ENCODE results near the gene SS18. TPM values are rescaled to one million over a fixed set of nuclear protein-coding genes. Genes with fewer than 3 reads are reported as not detected.

Gene SS18
- total RNA-seq, 2 donors from 2014 or later, result 36.6 to 49.8 TPM

DNA sequence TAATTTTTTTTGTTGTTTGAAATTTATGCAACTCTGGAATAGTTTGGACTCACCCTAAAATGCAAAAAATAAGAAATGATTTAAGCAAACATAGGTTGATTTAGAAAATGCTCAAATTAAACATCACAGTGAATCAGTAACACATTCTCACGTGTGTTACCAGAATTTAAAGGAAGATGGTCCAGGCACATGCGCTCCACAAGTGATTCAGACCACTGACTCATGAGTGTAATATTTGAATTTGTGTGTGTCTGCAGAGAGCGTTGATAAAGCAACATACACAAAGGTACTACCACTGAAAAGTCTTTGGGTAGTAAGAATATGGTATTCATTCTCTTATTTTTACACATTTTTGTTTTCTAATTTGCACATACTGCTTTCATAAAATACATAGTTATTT, 7.9 kb downstream of the SS18 start:
- no peak overlapping the region for H3K4me3 ChIP-seq
- 86 to 95% methylated on average over 3 of the region's 3 CpGs for WGBS, 2 donors
- H3K27ac ChIP-seq, result no peak overlapping the region
- H3K4me1 ChIP-seq, result no peaks in the 10 kb centered on the region
- TF ChIP-seq, protein P1, sequence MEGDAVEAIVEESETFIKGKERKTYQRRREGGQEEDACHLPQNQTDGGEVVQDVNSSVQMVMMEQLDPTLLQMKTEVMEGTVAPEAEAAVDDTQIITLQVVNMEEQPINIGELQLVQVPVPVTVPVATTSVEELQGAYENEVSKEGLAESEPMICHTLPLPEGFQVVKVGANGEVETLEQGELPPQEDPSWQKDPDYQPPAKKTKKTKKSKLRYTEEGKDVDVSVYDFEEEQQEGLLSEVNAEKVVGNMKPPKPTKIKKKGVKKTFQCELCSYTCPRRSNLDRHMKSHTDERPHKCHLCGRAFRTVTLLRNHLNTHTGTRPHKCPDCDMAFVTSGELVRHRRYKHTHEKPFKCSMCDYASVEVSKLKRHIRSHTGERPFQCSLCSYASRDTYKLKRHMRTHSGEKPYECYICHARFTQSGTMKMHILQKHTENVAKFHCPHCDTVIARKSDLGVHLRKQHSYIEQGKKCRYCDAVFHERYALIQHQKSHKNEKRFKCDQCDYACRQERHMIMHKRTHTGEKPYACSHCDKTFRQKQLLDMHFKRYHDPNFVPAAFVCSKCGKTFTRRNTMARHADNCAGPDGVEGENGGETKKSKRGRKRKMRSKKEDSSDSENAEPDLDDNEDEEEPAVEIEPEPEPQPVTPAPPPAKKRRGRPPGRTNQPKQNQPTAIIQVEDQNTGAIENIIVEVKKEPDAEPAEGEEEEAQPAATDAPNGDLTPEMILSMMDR (IDR thresholded peaks at IDR 0.05), result no peak
- TF ChIP-seq POLR2A (IDR thresholded peaks at IDR 0.05), result no peak
- H3K27me3 ChIP-seq, result no peaks in the 10 kb centered on the region
- ATAC-seq (no peak), DNase-seq (no peak)
- intact Hi-C loops (cut with DNase I), result no loop called here
- peaks cover 0 to 2% of the 10 kb centered on the region in 2 donors for H3K36me3 ChIP-seq (replicated peaks in 1 of 2; ENCODE audit: insufficient read depth in 1 of 2, low read depth in 2 of 2)
- H3K9me3 ChIP-seq, result no peaks in the 10 kb centered on the region

DNA sequence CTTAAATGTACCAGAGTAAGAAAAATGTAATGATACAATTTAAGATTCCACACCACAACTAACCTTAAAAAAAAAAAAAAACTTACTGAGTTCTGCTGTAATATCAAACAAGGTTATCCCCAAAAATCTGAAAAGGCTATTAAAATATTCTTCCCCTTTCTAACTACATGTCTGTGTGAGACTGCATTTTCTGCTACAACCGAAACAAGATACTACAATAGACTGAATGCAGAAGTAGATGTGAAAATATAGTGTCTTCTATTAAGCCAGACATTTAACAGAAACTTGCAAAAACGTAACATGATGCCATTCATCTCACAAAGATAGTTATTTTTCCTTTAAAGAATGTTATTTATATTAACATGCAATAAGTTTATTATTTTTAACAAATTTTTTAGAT, 16.2 kb downstream of the SS18 start:
- 52 to 61% methylated on average over 2 of the region's 2 CpGs for WGBS, 2 donors
- no peak for ATAC-seq
- no peak overlapping the region for H3K4me3 ChIP-seq
- peak overlapping the region in 1 of 4 donors; percentile 38 for H3K27ac ChIP-seq
- H3K4me1 ChIP-seq, result peaks cover 19% of the 10 kb centered on the region
- H3K36me3 ChIP-seq (replicated peaks in 1 of 2; ENCODE audit: insufficient read depth in 1 of 2, low read depth in 2 of 2), result peaks cover 5% of the 10 kb centered on the region in 2 donors
- intact Hi-C loops (cut with DNase I), result no loop called here
- TF ChIP-seq, protein P1 (IDR thresholded peaks at IDR 0.05), result no peak
- TF ChIP-seq POLR2A (IDR thresholded peaks at IDR 0.05), result no peak
- no peaks in the 10 kb centered on the region for H3K27me3 ChIP-seq
- DNase-seq, result no peak
- peaks cover 0 to 8% (median 2%) of the 10 kb centered on the region in 3 donors for H3K9me3 ChIP-seq

DNA sequence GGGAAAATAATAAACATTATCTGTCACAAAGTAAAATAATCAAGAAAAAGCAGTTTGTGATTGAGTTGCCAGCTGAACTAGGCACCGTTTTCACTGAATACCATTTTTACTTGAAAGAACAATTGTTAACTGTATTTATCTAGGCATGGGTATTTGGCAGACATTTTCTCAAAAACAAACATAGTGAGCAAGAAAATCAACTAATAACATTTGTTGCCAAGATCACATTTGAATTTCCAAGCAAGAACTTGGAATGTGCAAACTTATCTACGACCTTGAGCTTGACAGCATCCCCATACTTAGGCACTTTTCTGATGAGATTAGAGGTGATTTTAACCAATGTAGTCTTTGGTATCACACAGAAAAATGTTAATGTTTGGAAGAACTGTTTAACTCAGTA, 16.7 kb downstream of the SS18 start:
- H3K4me1 ChIP-seq, result peaks cover 19% of the 10 kb centered on the region
- H3K4me3 ChIP-seq, result no peak overlapping the region
- peaks cover 0 to 8% (median 2%) of the 10 kb centered on the region in 3 donors for H3K9me3 ChIP-seq
- DNase-seq, result no peak
- H3K36me3 ChIP-seq (replicated peaks in 1 of 2; ENCODE audit: insufficient read depth in 1 of 2, low read depth in 2 of 2), result peaks cover 5% of the 10 kb centered on the region in 2 donors
- H3K27me3 ChIP-seq, result no peaks in the 10 kb centered on the region
- intact Hi-C loops (cut with DNase I), result no loop called here
- 10 to 23% methylated on average over 2 of the region's 2 CpGs for WGBS, 2 donors
- peak; percentile 78 for ATAC-seq
- peak overlapping the region in 2 of 4 donors; percentile 38 to 46 for H3K27ac ChIP-seq
- TF ChIP-seq, protein P1 (IDR thresholded peaks at IDR 0.05), result no peak
- TF ChIP-seq POLR2A (IDR thresholded peaks at IDR 0.05), result no peak

DNA sequence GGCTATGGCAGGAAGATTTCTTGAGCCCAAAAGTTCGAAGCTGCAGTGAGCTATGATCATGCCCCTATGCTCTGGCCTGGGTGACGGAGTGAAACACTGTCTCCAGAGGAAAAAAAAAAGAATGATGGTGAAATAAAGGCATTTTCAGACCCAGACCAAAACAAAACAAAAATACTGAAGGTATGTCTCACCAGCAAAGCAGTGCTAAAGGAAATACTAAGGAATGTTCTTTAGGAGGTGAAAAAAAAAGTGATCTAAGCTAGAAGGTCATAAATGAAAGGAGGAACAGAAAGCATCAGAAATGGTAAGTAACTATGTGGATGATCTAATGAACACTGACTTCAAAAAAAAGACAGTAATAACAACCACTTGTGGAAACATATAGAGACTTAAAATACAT, 18.7 kb downstream of the SS18 start:
- intact Hi-C loops (cut with DNase I), result no loop called here

DNA sequence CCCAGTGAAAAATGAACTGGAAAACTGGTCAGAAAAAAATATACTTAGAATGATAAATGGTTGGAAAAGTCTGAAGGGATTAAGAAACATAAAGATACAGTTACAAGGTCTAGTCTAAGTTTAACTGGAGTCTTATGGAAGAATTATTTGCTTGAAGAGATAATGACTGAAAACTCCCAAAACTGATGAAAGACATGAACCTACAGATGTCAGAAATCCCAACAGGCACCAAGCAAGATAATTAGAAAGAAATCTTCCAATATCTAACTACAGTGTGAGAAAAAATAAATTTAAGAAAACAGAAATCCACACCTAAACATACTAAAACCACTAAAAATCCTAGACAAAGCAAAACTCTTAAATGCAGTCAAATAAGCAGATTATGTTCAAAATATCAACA, 19.4 kb downstream of the SS18 start:
- TF ChIP-seq POLR2A (IDR thresholded peaks at IDR 0.05), result no peak
- TF ChIP-seq, protein P1 (IDR thresholded peaks at IDR 0.05), result no peak
- ATAC-seq, result no peak
- Histone ChIP-seq H3K4me3 (no peak overlapping the region), H3K9me3 (peaks cover 0 to 8% (median 2%) of the 10 kb centered on the region in 3 donors), H3K27ac (no peak overlapping the region), H3K36me3 (replicated peaks in 1 of 2; ENCODE audit: insufficient read depth in 1 of 2, low read depth in 2 of 2) (peaks cover 5 to 6% of the 10 kb centered on the region in 2 donors), H3K4me1 (peaks cover 19% of the 10 kb centered on the region), H3K27me3 (no peaks in the 10 kb centered on the region)
- DNase-seq, result no peak
- intact Hi-C loops (cut with DNase I), result no loop called here

More for the DNA sequence above, 18.7 kb downstream of the SS18 start:
- ATAC-seq (no peak), DNase-seq (no peak)
- Histone ChIP-seq H3K27ac (no peak overlapping the region), H3K36me3 (replicated peaks in 1 of 2; ENCODE audit: insufficient read depth in 1 of 2, low read depth in 2 of 2) (peaks cover 5 to 8% of the 10 kb centered on the region in 2 donors), H3K9me3 (peaks cover 0 to 8% (median 2%) of the 10 kb centered on the region in 3 donors), H3K4me1 (peaks cover 19% of the 10 kb centered on the region), H3K4me3 (no peak overlapping the region), H3K27me3 (no peaks in the 10 kb centered on the region)
- WGBS, 2 donors, result 97 to 98% methylated on average over 2 of the region's 2 CpGs
- TF ChIP-seq POLR2A (IDR thresholded peaks at IDR 0.05), result no peak
- TF ChIP-seq, protein P1 (IDR thresholded peaks at IDR 0.05), result no peak

All from body of pancreas (tissue), 4 donors.